ENCODE results near the gene ATP6V0E1. TPM values are rescaled to one million over a fixed set of nuclear protein-coding genes. Genes with fewer than 3 reads are reported as not detected.

ATP6V0E1 gene
- total RNA-seq, 4 donors from 2014 or later = 170 to 254 (median 198) TPM

- 89 to 92% methylated on average over 11 of the region's 11 CpGs for WGBS, 2 donors
- H3K27ac ChIP-seq = no peak overlapping the region
- H3K36me3 ChIP-seq = peaks cover 0 to under 1% of the 10 kb centered on the region in 2 donors
- no peaks in the 10 kb centered on the region for H3K27me3 ChIP-seq
- intact Hi-C loops (cut with DNase I) = loop anchor here (5.0 kb wide), 1 partner anchor 312 kb away; no protein-coding TSS in a partner anchor
- TF ChIP-seq POLR2A (IDR thresholded peaks at IDR 0.05) (no peak), CTCF (IDR thresholded peaks at IDR 0.05) (no peak)
- H3K4me3 ChIP-seq (replicated peaks in 1 of 3) = no peak overlapping the region
- DNase-seq = no peak
- H3K4me1 ChIP-seq = no peaks in the 10 kb centered on the region
- no peaks in the 10 kb centered on the region for H3K9me3 ChIP-seq
Measured at GRCh38 chr5:172975289-172975688, 8.3 kb upstream of the ATP6V0E1 start.

GRCh38 chr5:172979778-172980177, 3.8 kb upstream of the ATP6V0E1 start:
- no peak overlapping the region for H3K27ac ChIP-seq
- intact Hi-C loops (cut with DNase I) = loop anchor here (2.0 to 10.0 kb wide), 4 partner anchors 78 to 308 kb away; partner anchors contain the start of genes BNIP1 and CREBRF
- no peaks in the 10 kb centered on the region for H3K4me1 ChIP-seq
- WGBS, 2 donors = 89 to 91% methylated on average over 4 of the region's 4 CpGs
- H3K27me3 ChIP-seq = no peaks in the 10 kb centered on the region
- no peaks in the 10 kb centered on the region for H3K9me3 ChIP-seq
- DNase-seq = no peak
- no peak overlapping the region for H3K4me3 ChIP-seq (replicated peaks in 1 of 3)
- no peaks in the 10 kb centered on the region for H3K36me3 ChIP-seq
- TF ChIP-seq CTCF (IDR thresholded peaks at IDR 0.05) (no peak), POLR2A (IDR thresholded peaks at IDR 0.05) (no peak)

GRCh38 chr5:172981931-172982330, 1.6 kb upstream of the ATP6V0E1 start:
- Histone ChIP-seq H3K4me1 (peaks cover 9 to 10% of the 10 kb centered on the region in 2 donors), H3K27me3 (no peaks in the 10 kb centered on the region), H3K9me3 (no peaks in the 10 kb centered on the region), H3K36me3 (peaks cover 0 to 3% of the 10 kb centered on the region in 2 donors), H3K27ac (no peak overlapping the region), H3K4me3 (replicated peaks in 1 of 3) (no peak overlapping the region)
- intact Hi-C loops (cut with DNase I) = loop anchor here (2.0 to 10.0 kb wide), 3 partner anchors 75 to 221 kb away; partner anchors contain the start of genes BNIP1 and CREBRF
- 89 to 96% methylated on average over 7 of the region's 7 CpGs for WGBS, 2 donors
- TF ChIP-seq POLR2A (IDR thresholded peaks at IDR 0.05) (no peak), CTCF (IDR thresholded peaks at IDR 0.05) (no peak)
- DNase-seq = no peak

- Histone ChIP-seq H3K27me3 (no peaks in the 10 kb centered on the region), H3K9me3 (no peaks in the 10 kb centered on the region), H3K4me3 (replicated peaks in 1 of 3) (peak overlapping the region; percentile 77 to 87 (median 82)), H3K36me3 (peaks cover 0 to 7% of the 10 kb centered on the region in 2 donors), H3K4me1 (peaks cover 9 to 10% of the 10 kb centered on the region in 2 donors), H3K27ac (peak overlapping the region; percentile 93 to 95 (median 94))
- intact Hi-C loops (cut with DNase I) = loop anchor here (5.0 to 10.0 kb wide), 2 partner anchors 73 to 160 kb away; partner anchors contain the start of genes BNIP1 and CREBRF
- peak; percentile 88 to 90 for DNase-seq
- WGBS, 2 donors = 2% methylated on average over 15 of the region's 15 CpGs
- TF ChIP-seq CTCF (IDR thresholded peaks at IDR 0.05) (peak in 4 of 6 experiments; percentile 59 to 67 (median 60)), POLR2A (IDR thresholded peaks at IDR 0.05) (peak in 1 of 2 donors; percentile 37)
Measured at GRCh38 chr5:172984244-172984953, 828 bp downstream of the ATP6V0E1 start.

GRCh38 chr5:172985596-172985995, 2.0 kb downstream of the ATP6V0E1 start:
- no peak for DNase-seq
- H3K36me3 ChIP-seq = peaks cover 0 to 7% of the 10 kb centered on the region in 2 donors
- H3K9me3 ChIP-seq = no peaks in the 10 kb centered on the region
- H3K27ac ChIP-seq = no peak overlapping the region
- intact Hi-C loops (cut with DNase I) = loop anchor here (10.0 kb wide), 1 partner anchor 159 kb away; the partner anchor contains the start of gene BNIP1
- no peak for TF ChIP-seq POLR2A (IDR thresholded peaks at IDR 0.05)
- TF ChIP-seq CTCF (IDR thresholded peaks at IDR 0.05) = no peak
- H3K4me1 ChIP-seq = peaks cover 9 to 10% of the 10 kb centered on the region in 2 donors
- H3K4me3 ChIP-seq (replicated peaks in 1 of 3) = no peak overlapping the region
- H3K27me3 ChIP-seq = no peaks in the 10 kb centered on the region
